Measurements from ENCODE around the gene ARID2. TPM values are rescaled to one million over a fixed set of nuclear protein-coding genes. Genes with fewer than 3 reads are reported as not detected.

ARID2 gene
- total and polyA plus RNA-seq, 2 of the 4 experiments (the other 2 are of a cell fraction) = 5.4 to 28.1 TPM

DNA sequence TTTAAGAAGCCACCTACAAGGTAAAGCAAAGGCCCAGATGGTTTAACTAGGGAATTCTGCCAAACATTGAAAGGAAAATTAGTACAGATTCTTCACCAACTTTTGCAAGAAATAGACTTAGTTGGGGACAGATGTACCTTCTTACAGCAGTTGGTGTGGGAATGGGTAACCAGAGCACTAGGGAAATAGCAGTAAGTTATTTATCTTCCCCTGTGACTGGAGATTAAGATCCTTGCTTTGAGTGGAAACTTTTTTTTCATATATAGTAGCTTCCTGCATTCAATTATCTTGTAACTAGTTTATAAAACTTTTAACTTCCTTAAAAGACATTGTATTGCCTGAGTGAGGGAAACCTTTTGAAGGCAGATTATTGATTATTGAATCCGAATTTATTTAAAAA, 44.2 kb downstream of the ARID2 start:
- H4K20me1 ChIP-seq (ENCODE audit: insufficient read depth, low read length) = 0 out of 2 replicates have a peak, but pooled peaks cover 5% of the 10 kb centered on the region
- no peak overlapping the region for H3K56ac ChIP-seq (ENCODE audit: extremely low read depth, insufficient read depth, low read length)
- no peak for ATAC-seq (ENCODE audit: low read depth)
- H2AK9ac ChIP-seq (replicated peaks; ENCODE audit: low read depth, low read length, poor library complexity) = no peak overlapping the region
- H3K23ac ChIP-seq (ENCODE audit: low read depth, low read length) = no peak overlapping the region
- H3K9ac ChIP-seq (ENCODE audit: low read depth, low read length) = no peak overlapping the region
- no peak overlapping the region for H3K4me2 ChIP-seq (ENCODE audit: low read depth, low read length)
- H3K14ac ChIP-seq (replicated peaks; ENCODE audit: low read depth, low read length) = no peak overlapping the region
- 0 out of 2 replicates have a peak, but pooled peaks cover 1% of the 10 kb centered on the region for H3K9me3 ChIP-seq (ENCODE audit: control insufficient read depth, insufficient read depth, low read length)
- no CpG with 5 or more reads among the region's 1 CpG for WGBS, 2 experiments (ENCODE audit: extremely low coverage in 2 of 2, insufficient read length in 1 of 2)
- no peak overlapping the region for H2BK15ac ChIP-seq (ENCODE audit: low read depth, low read length)
- no peak overlapping the region for H2BK20ac ChIP-seq (ENCODE audit: low read depth, low read length)
- H2BK5ac ChIP-seq (ENCODE audit: low read depth, low read length, poor library complexity, severe bottlenecking) = no peak overlapping the region
- no peak overlapping the region for H3K4me3 ChIP-seq (ENCODE audit: insufficient read depth, low read depth, low read length)
- H3K36me3 ChIP-seq (ENCODE audit: control insufficient read depth, insufficient read depth, low read length) = no peaks in the 10 kb centered on the region
- no peaks in the 10 kb centered on the region for H3K9me1 ChIP-seq (ENCODE audit: insufficient read depth, low read length)
- H4K91ac ChIP-seq (ENCODE audit: insufficient read depth, low read depth, low read length) = no peak overlapping the region
- H2AFZ ChIP-seq (replicated peaks; ENCODE audit: low read length, poor library complexity) = no peak overlapping the region
- H4K5ac ChIP-seq (ENCODE audit: low read depth, low read length) = no peak overlapping the region
- dilution Hi-C loops (cut with HindIII; ENCODE audit: low sequenced_read_pairs, unreplicated experiment) = no loop called here
- H2BK120ac ChIP-seq (ENCODE audit: low read depth, low read length) = no peak overlapping the region
- H3K4ac ChIP-seq (ENCODE audit: low read depth, low read length) = no peak overlapping the region
- POLR2A ChIA-PET (ENCODE audit: unreplicated experiment) = interaction anchor here (0.6 kb wide), 1 partner anchor 196 kb away, joined by 3 read pairs; no protein-coding TSS in a partner anchor
- no peak overlapping the region for H2AK5ac ChIP-seq (ENCODE audit: low read depth, low read length)
- intact Hi-C loops (cut with micrococcal nuclease) = loop anchor here (5.0 kb wide), 1 partner anchor 44 kb away; no protein-coding TSS in a partner anchor
- H3K4me1 ChIP-seq (ENCODE audit: control insufficient read depth, insufficient read depth, low read length) = peaks cover 2% of the 10 kb centered on the region; the same call in 1 of the 2 replicates
- no TSS peak for BruUV-seq (replicated peaks)
- CTCF ChIA-PET = no interaction called here
- TF ChIP-seq, protein P1, sequence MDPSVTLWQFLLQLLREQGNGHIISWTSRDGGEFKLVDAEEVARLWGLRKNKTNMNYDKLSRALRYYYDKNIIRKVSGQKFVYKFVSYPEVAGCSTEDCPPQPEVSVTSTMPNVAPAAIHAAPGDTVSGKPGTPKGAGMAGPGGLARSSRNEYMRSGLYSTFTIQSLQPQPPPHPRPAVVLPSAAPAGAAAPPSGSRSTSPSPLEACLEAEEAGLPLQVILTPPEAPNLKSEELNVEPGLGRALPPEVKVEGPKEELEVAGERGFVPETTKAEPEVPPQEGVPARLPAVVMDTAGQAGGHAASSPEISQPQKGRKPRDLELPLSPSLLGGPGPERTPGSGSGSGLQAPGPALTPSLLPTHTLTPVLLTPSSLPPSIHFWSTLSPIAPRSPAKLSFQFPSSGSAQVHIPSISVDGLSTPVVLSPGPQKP (IDR thresholded peaks at IDR 0.05; ENCODE audit: borderline replicate concordance, low read depth, low read length) = no peak
- TF ChIP-seq MAZ (IDR thresholded peaks at IDR 0.05; ENCODE audit: borderline replicate concordance, low read depth, low read length) (no peak), RCOR1 (IDR thresholded peaks at IDR 0.05; ENCODE audit: insufficient replicate concordance, low read length) (no peak), RAD21 (IDR thresholded peaks at IDR 0.05; ENCODE audit: low read length) (no peak), SMC3 (IDR thresholded peaks at IDR 0.05; ENCODE audit: low read depth, low read length) (no peak), POLR2A (IDR thresholded peaks at IDR 0.05; ENCODE audit: low read depth, low read length) (no peak), BHLHE40 (IDR thresholded peaks at IDR 0.05; ENCODE audit: low read depth, low read length) (no peak), FOS (IDR thresholded peaks at IDR 0.05; ENCODE audit: low read depth, low read length) (no peak), NFE2L2 (IDR thresholded peaks at IDR 0.05; ENCODE audit: low read depth, low read length) (no peak), CHD1 (IDR thresholded peaks at IDR 0.05; ENCODE audit: low read depth, low read length) (no peak)
- TF ChIP-seq, protein P2, sequence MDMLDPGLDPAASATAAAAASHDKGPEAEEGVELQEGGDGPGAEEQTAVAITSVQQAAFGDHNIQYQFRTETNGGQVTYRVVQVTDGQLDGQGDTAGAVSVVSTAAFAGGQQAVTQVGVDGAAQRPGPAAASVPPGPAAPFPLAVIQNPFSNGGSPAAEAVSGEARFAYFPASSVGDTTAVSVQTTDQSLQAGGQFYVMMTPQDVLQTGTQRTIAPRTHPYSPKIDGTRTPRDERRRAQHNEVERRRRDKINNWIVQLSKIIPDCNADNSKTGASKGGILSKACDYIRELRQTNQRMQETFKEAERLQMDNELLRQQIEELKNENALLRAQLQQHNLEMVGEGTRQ (IDR thresholded peaks at IDR 0.05; ENCODE audit: low read depth, low read length) = no peak
- in situ Hi-C loops (cut with MboI; ENCODE audit: low sequenced_read_pairs) = no loop called here
- no peaks in the 10 kb centered on the region for H3K27me3 ChIP-seq (ENCODE audit: control insufficient read depth, insufficient read depth, low read length)
- H3K18ac ChIP-seq (ENCODE audit: low read depth, low read length) = no peak overlapping the region
- H3K79me1 ChIP-seq (ENCODE audit: low read depth in 1 of 2, low read length in 2 of 2) = peaks cover 20 to 35% of the 10 kb centered on the region in 2 experiments
- H3K27ac ChIP-seq (ENCODE audit: insufficient read depth, low read length) = no peak overlapping the region
- DNase-seq = no peak
- H4K8ac ChIP-seq (ENCODE audit: low read depth in 2 of 2, low read length in 2 of 2) = no peak overlapping the region
